ENCODE measurements around the gene CYFIP1. TPM values are rescaled to one million over a fixed set of nuclear protein-coding genes. Genes with fewer than 3 reads are reported as not detected.

The CYFIP1 gene
- total and polyA plus RNA-seq, 2 of the 8 experiments (the other 6 are each of a cell fraction or from before 2014, with no cell fraction given): 38.6 to 81.7 TPM

- no peak for TF ChIP-seq YY1 (IDR thresholded peaks at IDR 0.05; ENCODE audit: low read depth, low read length)
- TF ChIP-seq BRCA1 (IDR thresholded peaks at IDR 0.05; ENCODE audit: low read depth, low read length): no peak
Observed at GRCh38 chr15:22961762-22962161, 18.4 kb downstream of the CYFIP1 start (continued).

All from H1 (cell line).